GM12864 (cell line): ENCODE measurements around the gene TMEM182.

Source experiments
- DNase-seq: peaks from one replicate; pipeline ENCODE4 v3.0.0-alpha.2; 2011; ENCODE audit warnings: low read depth
- H3K4me3 ChIP-seq: 2 replicates; pipeline ENCODE4 v1.5.1; 2011; ENCODE audit warnings: mild to moderate bottlenecking, low read depth, low read length, control low read depth
- CTCF ChIP-seq: IDR thresholded peaks from 2 replicates; pipeline ENCODE4 v1.5.1; 2011; ENCODE audit warnings: low read depth, mild to moderate bottlenecking, moderate library complexity, low read length, control low read depth, inconsistent platforms; ENCODE audit errors: missing control alignments

The TMEM182 gene

GRCh38 chr2:102801098-102801718 lies 39.4 kb downstream of the TMEM182 start:
- no peak for TF ChIP-seq CTCF
- H3K4me3 ChIP-seq: no peak overlapping the region
- DNase-seq: no peak

- no peak overlapping the region for H3K4me3 ChIP-seq
- TF ChIP-seq CTCF: no peak
- DNase-seq: no peak
Observed at GRCh38 chr2:102801858-102802699, 40.2 kb downstream of the TMEM182 start.

- TF ChIP-seq CTCF: no peak
- no peak overlapping the region for H3K4me3 ChIP-seq
- DNase-seq: no peak
Observed at GRCh38 chr2:102803041-102803896, 41.4 kb downstream of the TMEM182 start.

GRCh38 chr2:102803897-102804217 lies 42.0 kb downstream of the TMEM182 start:
- no peak for DNase-seq
- no peak overlapping the region for H3K4me3 ChIP-seq
- TF ChIP-seq CTCF: no peak

- DNase-seq: peak; percentile 12
- TF ChIP-seq CTCF: peak; percentile 93
- no peak overlapping the region for H3K4me3 ChIP-seq
Observed at GRCh38 chr2:102806250-102806837, 44.5 kb downstream of the TMEM182 start.

- no peak overlapping the region for H3K4me3 ChIP-seq
- no peak for TF ChIP-seq CTCF
- DNase-seq: no peak
Observed at GRCh38 chr2:102809291-102810189, 47.7 kb downstream of the TMEM182 start.
